ENCODE measurements around the gene ERICH4. TPM values are rescaled to one million over a fixed set of nuclear protein-coding genes. Genes with fewer than 3 reads are reported as not detected.
"Not testable (repeated sequence)": the region's sequence is repeated elsewhere in the genome, so short reads cannot be mapped to it uniquely, and the experiment has no call there.

The ERICH4 gene
- total RNA-seq, 1 experiment from 2014 or later = not detected

DNA sequence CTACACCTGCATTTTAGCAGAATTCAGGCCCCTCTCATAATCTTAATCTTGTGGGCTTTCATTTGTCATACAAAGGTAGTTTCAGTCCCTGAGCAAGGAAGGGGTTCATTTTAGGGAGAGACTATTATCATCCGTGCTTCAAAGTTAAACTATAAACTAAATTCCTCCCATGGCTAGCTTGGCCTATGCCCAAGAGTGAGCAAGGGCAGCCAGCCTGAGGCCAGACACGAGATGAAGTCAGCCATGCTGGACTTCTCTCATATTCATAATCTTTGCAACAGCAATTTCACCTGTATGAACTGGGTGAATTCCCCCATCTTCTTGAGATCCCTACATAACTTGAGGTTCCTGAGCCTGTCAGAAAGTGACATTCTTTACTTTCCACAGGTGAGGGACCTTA is 13.0 kb downstream of the ERICH4 start:
- no peak overlapping the region for H3K4me3 ChIP-seq
- no peaks in the 10 kb centered on the region for H3K36me3 ChIP-seq

DNA sequence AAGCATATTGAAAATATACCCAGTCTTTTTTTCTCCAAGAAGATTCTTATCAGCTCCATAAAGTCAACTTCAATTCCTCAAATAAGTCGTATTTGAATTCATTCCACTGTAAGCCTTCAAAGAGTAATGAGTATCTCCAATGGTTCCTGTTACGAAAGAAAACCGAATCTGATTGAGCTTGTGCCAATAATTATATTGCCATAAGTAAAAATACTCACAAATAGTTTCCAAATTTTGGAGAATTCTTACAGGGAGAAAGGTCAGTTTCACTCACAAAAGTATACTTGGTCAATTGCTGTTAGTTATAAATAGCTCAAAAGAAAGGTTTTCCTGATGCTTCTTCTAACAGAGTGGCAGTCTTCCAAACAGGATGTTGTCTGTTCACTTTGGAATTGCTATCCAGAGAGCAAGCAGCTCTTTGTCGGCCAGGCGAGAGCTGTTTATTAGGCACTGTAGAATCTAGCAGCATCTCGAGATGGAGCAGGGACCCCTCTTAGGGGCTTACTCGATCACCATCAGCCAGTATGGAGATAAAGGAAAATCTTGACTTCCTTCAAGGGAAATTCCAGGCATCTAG is 13.5 kb downstream of the ERICH4 start:
- DNase-seq (ENCODE audit: low read depth in 1 of 2, low spot score in 2 of 2) = no peak
- H3K27ac ChIP-seq = no peak overlapping the region
- no peak overlapping the region for H3K4me3 ChIP-seq
- H3K27me3 ChIP-seq (replicated peaks) = peaks cover 61% of the 10 kb centered on the region
- no peaks in the 10 kb centered on the region for H3K4me1 ChIP-seq (replicated peaks)
- H3K9me3 ChIP-seq (replicated peaks) = no peaks in the 10 kb centered on the region
- no peaks in the 10 kb centered on the region for H3K36me3 ChIP-seq

More for the DNA sequence above, 13.0 kb downstream of the ERICH4 start:
- H3K27ac ChIP-seq = no peak overlapping the region
- H3K4me1 ChIP-seq (replicated peaks) = no peaks in the 10 kb centered on the region
- no peaks in the 10 kb centered on the region for H3K9me3 ChIP-seq (replicated peaks)
- peaks cover 59% of the 10 kb centered on the region for H3K27me3 ChIP-seq (replicated peaks)
- no peak for DNase-seq (ENCODE audit: low read depth in 1 of 2, low spot score in 2 of 2)

DNA sequence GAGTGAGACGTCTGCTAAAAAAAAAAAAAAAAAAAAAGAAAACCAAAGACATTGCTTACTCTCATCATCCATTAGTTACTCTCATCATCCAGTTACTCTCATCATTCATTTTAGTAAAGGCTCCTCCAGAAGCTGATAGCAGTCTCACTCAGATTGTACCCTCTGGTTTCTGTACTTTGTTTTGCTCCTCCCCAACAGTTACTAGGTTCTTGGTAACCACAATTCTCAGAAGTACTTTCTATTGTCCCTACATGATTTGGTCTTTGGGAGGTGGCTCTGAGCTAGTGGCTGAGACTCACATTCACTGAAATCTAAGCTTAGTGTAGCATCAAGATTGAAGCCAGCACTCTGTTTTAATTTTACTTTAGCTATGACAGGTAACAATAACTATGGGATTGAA is 14.3 kb downstream of the ERICH4 start:
- Histone ChIP-seq H3K4me3 (no peak overlapping the region), H3K27ac (no peak overlapping the region), H3K36me3 (no peaks in the 10 kb centered on the region)

DNA sequence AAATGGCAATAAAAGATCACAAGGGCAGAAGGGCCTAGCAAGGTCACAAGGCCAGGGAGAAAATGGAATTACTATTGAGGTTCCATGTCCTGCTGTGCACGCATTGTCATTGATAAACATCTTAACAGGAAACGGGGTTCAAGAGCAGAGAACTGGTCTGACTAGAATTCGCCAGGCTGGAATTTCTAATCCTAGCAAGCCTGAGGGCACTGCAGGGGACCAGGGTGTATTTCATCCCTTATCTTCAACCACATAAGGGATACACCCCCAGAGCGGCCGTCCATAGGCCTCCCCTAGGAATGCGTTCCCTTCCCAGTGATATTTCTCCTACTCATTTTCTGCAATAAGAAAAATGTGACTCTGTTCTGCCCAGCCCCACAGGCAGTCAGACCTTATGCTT is 19.5 kb downstream of the ERICH4 start:
- Histone ChIP-seq H3K36me3 (no peaks in the 10 kb centered on the region), H3K27me3 (replicated peaks) (peaks cover 70% of the 10 kb centered on the region), H3K9me3 (replicated peaks) (no peaks in the 10 kb centered on the region), H3K4me1 (replicated peaks) (no peaks in the 10 kb centered on the region), H3K4me3 (no peak overlapping the region), H3K27ac (no peak overlapping the region)
- DNase-seq (ENCODE audit: low read depth in 1 of 2, low spot score in 2 of 2) = no peak

More for the DNA sequence above, 14.3 kb downstream of the ERICH4 start:
- Histone ChIP-seq H3K4me1 (replicated peaks) (no peaks in the 10 kb centered on the region), H3K9me3 (replicated peaks) (no peaks in the 10 kb centered on the region), H3K27me3 (replicated peaks) (peaks cover 68% of the 10 kb centered on the region)
- DNase-seq (ENCODE audit: low read depth in 1 of 2, low spot score in 2 of 2) = no peak

DNA sequence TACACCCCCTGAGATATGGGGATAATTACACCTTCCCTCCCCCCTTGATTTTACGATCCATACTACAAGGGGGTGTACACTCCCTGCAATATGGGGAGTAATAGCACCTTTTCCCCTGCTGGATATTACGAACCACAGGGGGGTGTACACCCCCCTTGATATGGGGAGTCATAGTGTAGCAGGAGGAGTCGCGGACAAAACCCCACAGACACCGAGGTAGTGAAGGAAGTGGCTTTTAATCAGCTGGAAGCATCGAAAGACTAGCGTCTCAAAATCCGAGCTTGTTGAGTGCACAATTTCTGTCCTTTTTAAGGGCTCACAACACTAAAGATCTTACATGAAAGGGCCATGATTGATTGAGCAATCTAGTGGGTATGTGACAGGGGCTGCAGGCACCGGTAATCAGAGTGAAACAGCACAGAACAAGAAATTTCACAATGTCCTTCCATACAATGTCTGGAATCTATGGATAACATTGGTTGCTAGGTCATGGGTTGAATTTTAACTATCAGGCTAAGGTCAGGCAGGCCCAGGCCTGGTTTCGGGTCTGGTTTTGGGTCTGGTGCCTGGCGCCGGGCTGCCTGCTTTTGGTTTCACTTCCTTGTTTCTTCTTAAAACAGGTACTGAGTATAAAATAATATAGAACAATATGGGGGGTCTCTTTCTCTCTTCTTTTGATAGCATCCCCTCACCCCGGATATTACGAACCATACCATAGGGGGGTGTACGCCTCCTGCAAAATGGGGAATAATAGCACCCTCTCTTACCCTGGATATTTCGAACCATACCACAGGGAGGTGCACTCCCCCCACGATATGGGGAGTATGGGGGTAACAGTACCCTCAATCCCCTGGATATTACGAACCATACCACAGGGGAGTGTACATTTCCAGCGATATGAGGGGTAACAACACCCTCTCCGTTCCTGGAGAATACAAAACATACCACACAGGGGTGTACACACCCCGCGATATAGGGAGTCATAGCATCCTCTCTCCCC is 20.6 kb downstream of the ERICH4 start:
- not testable (repeated sequence) for H3K9me3 ChIP-seq (replicated peaks); H3K4me3 ChIP-seq; H3K27ac ChIP-seq; DNase-seq (ENCODE audit: low read depth in 1 of 2, low spot score in 2 of 2); H3K36me3 ChIP-seq; H3K4me1 ChIP-seq (replicated peaks)
- peaks cover 65% of the 10 kb centered on the region for H3K27me3 ChIP-seq (replicated peaks)

DNA sequence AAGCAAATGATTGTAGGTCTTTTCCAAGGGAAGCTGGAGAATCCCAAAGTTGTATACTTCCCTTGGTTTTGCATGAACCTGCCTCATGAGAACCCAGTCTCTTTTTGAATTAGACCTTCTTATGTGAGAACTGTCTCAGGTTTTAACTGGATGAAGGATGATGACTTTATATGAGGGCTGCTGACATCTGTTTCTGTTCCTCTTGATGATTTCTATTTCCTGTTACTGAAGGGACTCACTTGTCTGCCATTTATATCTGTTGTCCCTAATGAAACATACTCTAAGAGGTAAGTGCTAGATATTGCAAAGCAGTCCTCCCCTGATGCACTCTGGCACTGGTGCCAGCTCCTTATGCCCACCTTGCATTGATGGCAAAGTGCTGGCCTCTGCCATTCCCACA is 33.6 kb downstream of the ERICH4 start:
- Histone ChIP-seq H3K4me1 (replicated peaks) (0 out of 2 replicates have a peak, but pooled peaks cover 3% of the 10 kb centered on the region), H3K9me3 (replicated peaks) (no peaks in the 10 kb centered on the region), H3K4me3 (no peak overlapping the region), H3K36me3 (no peaks in the 10 kb centered on the region), H3K27me3 (replicated peaks) (peaks cover 36% of the 10 kb centered on the region), H3K27ac (no peak overlapping the region)
- DNase-seq (ENCODE audit: low read depth in 1 of 2, low spot score in 2 of 2) = no peak

DNA sequence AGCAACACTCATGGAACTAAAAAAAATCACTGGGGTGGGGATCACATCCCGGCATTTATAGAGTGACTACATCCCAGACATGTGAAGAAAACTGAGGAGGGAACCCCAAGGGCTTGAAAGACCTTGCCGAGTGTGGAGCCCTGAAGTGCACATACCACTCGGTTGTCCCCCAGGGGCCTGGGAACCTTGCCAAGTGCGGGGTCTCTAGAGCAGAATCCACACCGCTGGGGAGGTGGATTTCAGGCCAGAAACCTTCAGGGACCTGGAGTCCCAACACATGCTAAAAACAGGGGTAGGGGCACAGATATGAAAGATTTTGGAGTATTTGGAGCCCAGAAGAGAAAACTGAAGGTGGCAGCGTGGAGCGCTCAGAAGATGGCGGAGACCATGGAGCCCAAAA is 35.2 kb downstream of the ERICH4 start:
- Histone ChIP-seq H3K9me3 (replicated peaks) (peaks cover 4% of the 10 kb centered on the region; the same call in 1 of the 2 replicates), H3K4me3 (no peak overlapping the region), H3K27me3 (replicated peaks) (peaks cover 22% of the 10 kb centered on the region; the same call in 1 of the 2 replicates), H3K27ac (no peak overlapping the region), H3K36me3 (no peaks in the 10 kb centered on the region), H3K4me1 (replicated peaks) (0 out of 2 replicates have a peak, but pooled peaks cover 3% of the 10 kb centered on the region)
- no peak for DNase-seq (ENCODE audit: low read depth in 1 of 2, low spot score in 2 of 2)

DNA sequence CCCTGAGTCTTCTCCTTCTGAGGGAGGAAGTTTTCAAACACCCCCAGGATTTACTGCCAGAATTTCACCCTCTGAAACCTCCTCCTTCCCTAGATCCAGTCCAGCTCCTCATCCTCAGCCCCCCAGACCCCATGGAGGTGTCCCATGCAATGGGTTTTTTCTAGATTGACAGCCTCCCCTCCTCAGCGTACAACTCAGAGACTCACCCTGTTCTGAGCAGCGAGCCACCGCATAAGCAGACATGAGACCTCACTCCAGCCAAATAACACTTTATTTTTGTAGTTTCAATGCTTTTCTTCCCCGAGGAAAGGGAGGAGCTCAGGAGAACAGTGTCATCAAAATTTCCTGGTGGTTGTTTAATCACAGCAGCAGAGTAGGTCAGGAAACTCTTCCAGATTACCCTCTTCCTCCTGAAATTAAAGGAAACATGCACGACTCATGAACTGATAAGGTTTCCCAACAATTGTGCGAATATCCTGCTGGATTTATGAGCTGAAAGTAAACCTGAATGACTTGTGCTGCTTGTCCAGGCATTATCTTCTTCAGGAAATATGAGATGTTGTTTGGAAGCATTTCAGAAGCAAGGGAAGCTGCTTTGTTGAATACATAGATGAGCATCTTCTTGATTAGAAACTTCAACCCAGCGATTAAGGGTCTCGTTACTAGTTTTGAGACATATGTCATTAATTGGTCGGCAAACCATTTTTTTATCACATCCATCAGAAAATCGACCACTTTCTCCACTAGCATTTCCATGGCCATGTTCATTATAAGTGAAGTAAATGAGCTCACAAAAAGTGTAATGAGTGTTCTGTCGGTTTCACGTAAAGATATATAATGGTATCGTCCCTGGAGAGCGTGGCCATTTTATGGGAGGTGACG is 36.2 kb downstream of the ERICH4 start:
- Histone ChIP-seq H3K27ac (no peak overlapping the region), H3K4me3 (no peak overlapping the region)
- no peak for DNase-seq (ENCODE audit: low read depth in 1 of 2, low spot score in 2 of 2)

DNA sequence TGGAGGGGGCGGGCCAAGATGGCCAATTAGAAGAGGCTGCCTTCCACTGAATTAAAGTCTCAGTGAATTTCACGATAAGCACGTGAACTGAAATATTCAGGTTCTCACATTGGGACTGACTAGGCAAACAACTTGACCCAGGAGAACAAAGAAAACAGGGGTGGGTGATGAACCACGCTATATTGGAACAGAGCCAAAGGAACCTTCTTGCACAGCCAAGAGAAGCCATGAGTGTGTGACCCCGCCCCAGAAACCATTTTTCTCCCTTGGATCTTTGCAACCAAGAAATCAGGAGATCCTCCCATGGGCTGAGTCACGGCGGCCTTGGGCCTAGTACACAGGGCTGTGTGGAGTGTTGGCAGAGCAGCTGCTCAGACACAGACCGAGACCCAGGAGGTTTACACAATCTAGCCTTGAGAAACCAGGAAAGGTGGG is 36.8 kb downstream of the ERICH4 start:
- H3K36me3 ChIP-seq = no peaks in the 10 kb centered on the region
- no peak for DNase-seq (ENCODE audit: low read depth in 1 of 2, low spot score in 2 of 2)
- no peak overlapping the region for H3K4me3 ChIP-seq
- no peak overlapping the region for H3K27ac ChIP-seq
- peaks cover 21% of the 10 kb centered on the region for H3K27me3 ChIP-seq (replicated peaks)
- peaks cover 4% of the 10 kb centered on the region; the same call in 1 of the 2 replicates for H3K9me3 ChIP-seq (replicated peaks)
- 0 out of 2 replicates have a peak, but pooled peaks cover 3% of the 10 kb centered on the region for H3K4me1 ChIP-seq (replicated peaks)

More for the DNA sequence above, 36.2 kb downstream of the ERICH4 start:
- H3K27me3 ChIP-seq (replicated peaks) = peaks cover 23% of the 10 kb centered on the region; the same call in 1 of the 2 replicates
- peaks cover 4% of the 10 kb centered on the region; the same call in 1 of the 2 replicates for H3K9me3 ChIP-seq (replicated peaks)
- 0 out of 2 replicates have a peak, but pooled peaks cover 3% of the 10 kb centered on the region for H3K4me1 ChIP-seq (replicated peaks)
- H3K36me3 ChIP-seq = no peaks in the 10 kb centered on the region

DNA sequence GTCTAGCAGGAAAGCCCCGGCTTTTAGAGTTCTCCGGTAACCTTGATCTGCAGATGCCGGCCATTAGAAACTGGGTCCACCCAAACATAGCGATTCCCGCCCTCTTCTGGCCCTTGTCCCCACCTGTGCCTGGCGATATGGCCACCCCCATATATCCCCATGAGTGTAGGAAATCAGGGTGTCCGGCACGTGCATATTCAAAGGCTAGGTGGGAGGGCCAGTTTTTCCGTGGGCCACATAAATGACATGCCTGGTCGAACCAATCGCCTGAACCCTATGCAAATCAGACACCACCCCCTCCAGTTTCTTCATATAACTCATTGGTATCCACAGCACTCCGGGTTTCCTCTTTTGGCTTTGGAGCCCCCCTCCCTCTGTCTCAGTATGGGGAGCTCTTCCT is 37.4 kb downstream of the ERICH4 start:
- peaks cover 4% of the 10 kb centered on the region; the same call in 1 of the 2 replicates for H3K9me3 ChIP-seq (replicated peaks)
- no peak for DNase-seq (ENCODE audit: low read depth in 1 of 2, low spot score in 2 of 2)
- 0 out of 2 replicates have a peak, but pooled peaks cover 3% of the 10 kb centered on the region for H3K4me1 ChIP-seq (replicated peaks)
- no peaks in the 10 kb centered on the region for H3K36me3 ChIP-seq
- no peak overlapping the region for H3K27ac ChIP-seq
- H3K27me3 ChIP-seq (replicated peaks) = peaks cover 21% of the 10 kb centered on the region
- H3K4me3 ChIP-seq = no peak overlapping the region

DNA sequence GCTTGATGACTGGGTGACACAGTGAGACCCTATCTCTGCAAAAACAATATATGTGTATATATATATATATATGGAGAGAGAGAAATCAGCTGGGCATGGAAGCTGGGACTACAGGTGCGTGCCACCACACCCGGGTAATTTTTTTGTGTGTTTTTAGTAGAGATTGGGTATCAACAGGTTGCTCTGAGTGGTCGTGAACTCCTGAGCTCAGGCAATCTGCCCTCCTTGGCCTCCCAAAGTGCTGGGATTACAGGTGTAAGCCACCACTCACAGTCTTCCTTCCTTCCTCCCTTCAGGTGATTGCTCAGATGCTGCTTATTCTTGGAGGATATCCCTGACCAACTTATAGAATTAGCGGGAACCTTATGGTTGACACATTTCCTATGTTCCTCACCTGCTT is 41.9 kb downstream of the ERICH4 start:
- Histone ChIP-seq H3K4me3 (no peak overlapping the region), H3K27me3 (replicated peaks) (peaks cover 9% of the 10 kb centered on the region), H3K27ac (no peak overlapping the region), H3K36me3 (no peaks in the 10 kb centered on the region), H3K4me1 (replicated peaks) (no peaks in the 10 kb centered on the region), H3K9me3 (replicated peaks) (peaks cover 4% of the 10 kb centered on the region; the same call in 1 of the 2 replicates)
- no peak for DNase-seq (ENCODE audit: low read depth in 1 of 2, low spot score in 2 of 2)

DNA sequence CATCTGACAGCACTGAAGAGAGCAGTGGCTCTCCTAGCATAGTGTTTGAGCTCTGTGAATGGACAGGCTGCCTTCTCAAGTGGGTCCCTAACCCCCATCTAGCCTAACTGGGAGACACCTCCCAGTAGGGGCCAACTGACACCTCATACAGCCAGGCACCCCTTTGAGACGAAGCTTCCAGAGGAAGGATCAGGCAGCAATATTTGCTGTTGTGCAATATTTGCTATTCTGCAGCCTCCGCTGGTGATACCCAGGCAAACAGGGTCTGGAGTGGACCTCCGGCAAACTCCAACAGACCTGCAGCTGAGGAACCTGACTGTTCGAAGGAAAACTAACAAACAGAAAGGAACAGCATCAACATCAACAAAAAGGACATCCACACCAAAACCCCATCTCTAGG is 44.0 kb downstream of the ERICH4 start:
- H3K4me1 ChIP-seq (replicated peaks); H3K27me3 ChIP-seq (replicated peaks): not testable (repeated sequence)

DNA sequence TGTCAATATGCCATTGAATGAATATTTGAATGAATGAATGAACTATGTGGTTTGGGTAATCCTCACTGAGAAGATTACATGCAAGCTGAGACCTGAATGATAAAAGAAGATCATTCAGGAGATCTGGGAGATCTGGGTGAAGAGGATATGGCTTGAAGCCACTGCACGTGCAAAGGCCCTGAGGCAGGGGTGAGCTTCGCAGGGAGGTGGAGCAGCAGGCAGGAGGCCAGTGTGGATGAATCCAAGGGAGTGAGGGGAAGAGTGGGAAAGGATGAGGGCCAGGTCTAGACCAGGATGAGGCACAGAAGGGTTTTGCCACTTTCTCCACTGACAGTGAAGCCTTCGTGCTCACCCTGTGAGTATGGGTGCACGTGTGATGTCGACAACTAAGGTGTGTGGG is 49.9 kb downstream of the ERICH4 start:
- Histone ChIP-seq H3K27me3 (replicated peaks) (peaks cover 5% of the 10 kb centered on the region; the same call in 1 of the 2 replicates), H3K27ac (no peak overlapping the region)

More for the DNA sequence above, 44.0 kb downstream of the ERICH4 start:
- not testable (repeated sequence) for H3K36me3 ChIP-seq; H3K4me3 ChIP-seq; DNase-seq (ENCODE audit: low read depth in 1 of 2, low spot score in 2 of 2); H3K9me3 ChIP-seq (replicated peaks); H3K27ac ChIP-seq

More for the DNA sequence above, 49.9 kb downstream of the ERICH4 start:
- no peak for DNase-seq (ENCODE audit: low read depth in 1 of 2, low spot score in 2 of 2)
- no peaks in the 10 kb centered on the region for H3K4me1 ChIP-seq (replicated peaks)
- H3K4me3 ChIP-seq = no peak overlapping the region
- H3K9me3 ChIP-seq (replicated peaks) = no peaks in the 10 kb centered on the region
- no peaks in the 10 kb centered on the region for H3K36me3 ChIP-seq
